ENCODE results near the gene WNT2B.
"Not testable (repeated sequence)": the region's sequence is repeated elsewhere in the genome, so short reads cannot be mapped to it uniquely, and the experiment has no call there.

WNT2B gene

GRCh38 chr1:112508278-112509004, at the start of gene WNT2B:
WNT2B (plus strand) TSS chr1:112508965; CDS start chr1:112509263, 298 bp downstream.
- in situ Hi-C loops (cut with HindIII; ENCODE audit: low sequenced_read_pairs) = no loop called here

GRCh38 chr1:112460615-112461014, 48.1 kb upstream of the WNT2B start:
- in situ Hi-C loops (cut with HindIII; ENCODE audit: low sequenced_read_pairs) = no loop called here

GRCh38 chr1:112461200-112461871, 47.4 kb upstream of the WNT2B start:
- in situ Hi-C loops (cut with HindIII; ENCODE audit: low sequenced_read_pairs) = no loop called here

- in situ Hi-C loops (cut with HindIII; ENCODE audit: low sequenced_read_pairs) = no loop called here
Measured at GRCh38 chr1:112462953-112463279, 45.8 kb upstream of the WNT2B start.

GRCh38 chr1:112464501-112464900, 44.3 kb upstream of the WNT2B start:
- in situ Hi-C loops (cut with HindIII; ENCODE audit: low sequenced_read_pairs) = no loop called here

GRCh38 chr1:112465122-112465521, 43.6 kb upstream of the WNT2B start:
- in situ Hi-C loops (cut with HindIII; ENCODE audit: low sequenced_read_pairs) = no loop called here

GRCh38 chr1:112466078-112466660, 42.6 kb upstream of the WNT2B start:
- in situ Hi-C loops (cut with HindIII; ENCODE audit: low sequenced_read_pairs) = no loop called here

GRCh38 chr1:112470324-112470723, 38.4 kb upstream of the WNT2B start:
- in situ Hi-C loops (cut with HindIII; ENCODE audit: low sequenced_read_pairs) = not testable (repeated sequence)

GRCh38 chr1:112470966-112471365, 37.8 kb upstream of the WNT2B start:
- in situ Hi-C loops (cut with HindIII; ENCODE audit: low sequenced_read_pairs) = no loop called here

- in situ Hi-C loops (cut with HindIII; ENCODE audit: low sequenced_read_pairs) = no loop called here
Measured at GRCh38 chr1:112472142-112472541, 36.6 kb upstream of the WNT2B start.

- in situ Hi-C loops (cut with HindIII; ENCODE audit: low sequenced_read_pairs) = no loop called here
Measured at GRCh38 chr1:112477550-112477949, 31.2 kb upstream of the WNT2B start.

- in situ Hi-C loops (cut with HindIII; ENCODE audit: low sequenced_read_pairs) = no loop called here
Measured at GRCh38 chr1:112478314-112478713, 30.5 kb upstream of the WNT2B start.

- in situ Hi-C loops (cut with HindIII; ENCODE audit: low sequenced_read_pairs) = not testable (repeated sequence)
Measured at GRCh38 chr1:112486063-112486462, 22.7 kb upstream of the WNT2B start.

GRCh38 chr1:112487686-112488085, 21.1 kb upstream of the WNT2B start:
- in situ Hi-C loops (cut with HindIII; ENCODE audit: low sequenced_read_pairs) = not testable (repeated sequence)

GRCh38 chr1:112488141-112488540, 20.6 kb upstream of the WNT2B start:
- in situ Hi-C loops (cut with HindIII; ENCODE audit: low sequenced_read_pairs) = no loop called here

GRCh38 chr1:112492076-112492475, 16.7 kb upstream of the WNT2B start:
- in situ Hi-C loops (cut with HindIII; ENCODE audit: low sequenced_read_pairs) = no loop called here

- in situ Hi-C loops (cut with HindIII; ENCODE audit: low sequenced_read_pairs) = no loop called here
Measured at GRCh38 chr1:112493351-112493750, 15.4 kb upstream of the WNT2B start.

GRCh38 chr1:112496290-112496689, 12.5 kb upstream of the WNT2B start:
- in situ Hi-C loops (cut with HindIII; ENCODE audit: low sequenced_read_pairs) = no loop called here

- in situ Hi-C loops (cut with HindIII; ENCODE audit: low sequenced_read_pairs) = no loop called here
Measured at GRCh38 chr1:112501810-112502641, 6.7 kb upstream of the WNT2B start.

GRCh38 chr1:112502826-112503225, 5.9 kb upstream of the WNT2B start:
- in situ Hi-C loops (cut with HindIII; ENCODE audit: low sequenced_read_pairs) = no loop called here

GRCh38 chr1:112504001-112504660, 4.6 kb upstream of the WNT2B start:
- in situ Hi-C loops (cut with HindIII; ENCODE audit: low sequenced_read_pairs) = no loop called here

Measured in DLD1 (cell line).